Kasumi-1 (cell line): ENCODE measurements around the gene MFN2.
"Not testable (repeated sequence)": the region's sequence is repeated elsewhere in the genome, so short reads cannot be mapped to it uniquely, and the experiment has no call there.

Experiments
- DNase-seq, 2 experiments: peaks; one replicate each; lab custom pipeline; 2025; lab: John Stamatoyannopoulos, UW

MFN2 gene

GRCh38 chr1:11979851-11980675, at the start of gene MFN2:
Gene MFN2, plus strand, starts transcription at chr1:11980444. Its CDS starts 8,725 bp downstream, at chr1:11989169.
- peak; percentile 95 to 99 for DNase-seq

DNA sequence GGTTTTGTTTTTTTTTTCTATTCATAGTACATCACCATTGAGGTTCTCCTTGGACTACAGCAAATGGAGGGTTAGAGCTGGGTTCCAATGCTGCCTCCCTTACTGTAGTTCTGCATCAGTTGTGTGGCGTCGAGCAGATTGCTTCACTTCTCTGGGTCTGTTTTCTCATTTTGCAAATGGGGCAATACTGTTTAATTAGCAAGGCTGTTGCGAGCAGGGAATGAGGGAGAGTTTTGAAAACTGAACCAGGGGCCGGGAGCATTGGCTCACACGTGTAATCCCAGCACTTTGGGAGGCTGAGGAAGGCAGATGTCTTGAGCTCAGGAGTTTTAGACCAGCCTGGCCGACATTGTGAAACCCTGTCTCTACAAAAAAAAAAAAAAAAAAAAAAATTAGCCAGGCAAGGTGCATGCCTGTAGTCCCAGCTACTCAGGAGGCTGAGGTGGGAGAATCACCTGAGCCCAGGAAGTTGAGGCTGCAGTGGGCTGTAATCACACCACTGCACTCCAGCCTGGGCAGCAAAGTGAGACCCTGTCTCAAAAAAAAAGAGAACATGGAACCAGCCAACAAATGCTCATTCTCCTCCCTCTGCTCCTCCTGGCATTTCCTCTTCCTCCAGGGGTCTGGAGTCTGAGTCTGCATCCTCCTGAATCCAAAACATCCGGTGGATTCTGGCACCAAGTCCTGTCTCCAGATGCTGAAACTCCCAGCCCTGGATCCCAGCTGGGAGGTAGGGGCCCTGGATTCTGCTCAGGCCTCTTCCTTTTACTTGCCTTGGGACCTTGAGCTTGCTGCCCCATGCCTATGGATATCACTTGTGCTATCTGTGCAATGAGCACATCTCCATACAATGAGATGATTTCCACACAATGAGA, 49.4 kb upstream of the MFN2 start:
- DNase-seq: no peak

DNA sequence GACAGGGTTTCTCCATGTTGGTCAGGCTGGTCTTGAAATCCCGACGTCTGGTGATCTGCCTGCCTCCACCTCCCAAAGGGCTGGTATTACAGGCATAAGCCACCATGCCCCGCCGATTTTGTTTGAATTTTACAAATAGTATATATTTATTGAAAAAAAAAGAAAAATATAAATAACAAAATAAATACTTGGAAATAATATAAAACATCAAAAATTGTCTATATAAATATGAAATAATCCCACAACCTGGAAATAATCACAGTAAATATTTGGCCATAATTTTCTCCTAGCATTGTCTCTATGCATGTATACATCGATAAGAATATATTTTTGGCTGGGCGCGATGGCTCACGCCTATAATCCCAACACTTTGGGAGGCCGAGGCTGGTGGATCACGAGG, 48.4 kb upstream of the MFN2 start:
- DNase-seq: no peak

DNA sequence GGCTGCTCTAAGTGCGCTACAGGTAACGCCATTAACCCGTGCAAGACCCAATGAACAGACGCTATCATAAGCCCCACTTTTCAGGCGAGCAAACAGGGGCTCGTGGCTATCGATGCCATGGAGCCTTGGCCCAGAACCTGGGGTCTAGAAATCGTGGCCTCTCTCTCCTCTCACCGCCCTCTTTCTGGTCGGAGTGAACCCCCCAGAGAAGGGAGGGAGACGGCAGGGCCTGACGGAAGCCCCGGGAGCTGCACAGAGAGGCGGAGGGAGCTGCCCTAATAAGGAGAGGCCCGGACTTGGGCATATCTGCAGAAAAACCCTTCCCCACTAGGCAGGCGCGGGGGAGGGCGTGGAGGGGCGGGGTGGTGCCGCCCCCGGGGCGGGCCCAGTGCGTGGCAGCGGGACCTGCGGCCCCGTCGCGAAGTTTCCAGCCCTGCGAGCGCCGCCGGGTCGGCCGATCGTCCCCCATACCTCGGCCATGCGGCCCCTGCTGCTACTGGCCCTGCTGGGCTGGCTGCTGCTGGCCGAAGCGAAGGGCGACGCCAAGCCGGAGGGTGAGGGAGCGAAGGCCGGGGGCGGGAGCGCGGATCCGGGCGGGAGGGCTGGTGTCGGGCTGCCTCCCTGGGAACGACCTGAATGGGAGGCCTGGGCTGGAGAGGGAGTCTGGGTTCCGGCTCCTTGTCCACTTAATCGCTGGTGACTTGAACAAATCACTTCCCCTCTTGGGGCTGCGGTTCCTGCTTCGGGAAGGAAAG, 45.8 kb upstream of the MFN2 start, which contains the start of gene PLOD1:
Gene PLOD1 (plus strand): TSS at position 416 of the 755 bp plus-strand sequence. CDS start 63 bp downstream, at position 479.
- DNase-seq: peak; percentile 94

- DNase-seq: no peak
These were observed 45.2 kb upstream of the MFN2 start for GRCh38 chr1:11935057-11935412.

- DNase-seq: not testable (repeated sequence)
These were observed 44.5 kb upstream of the MFN2 start for GRCh38 chr1:11935733-11936132.

- no peak for DNase-seq
These were observed 41.3 kb upstream of the MFN2 start for GRCh38 chr1:11938722-11939526.

GRCh38 chr1:11939794-11940193, 40.5 kb upstream of the MFN2 start:
- DNase-seq: not testable (repeated sequence)

DNA sequence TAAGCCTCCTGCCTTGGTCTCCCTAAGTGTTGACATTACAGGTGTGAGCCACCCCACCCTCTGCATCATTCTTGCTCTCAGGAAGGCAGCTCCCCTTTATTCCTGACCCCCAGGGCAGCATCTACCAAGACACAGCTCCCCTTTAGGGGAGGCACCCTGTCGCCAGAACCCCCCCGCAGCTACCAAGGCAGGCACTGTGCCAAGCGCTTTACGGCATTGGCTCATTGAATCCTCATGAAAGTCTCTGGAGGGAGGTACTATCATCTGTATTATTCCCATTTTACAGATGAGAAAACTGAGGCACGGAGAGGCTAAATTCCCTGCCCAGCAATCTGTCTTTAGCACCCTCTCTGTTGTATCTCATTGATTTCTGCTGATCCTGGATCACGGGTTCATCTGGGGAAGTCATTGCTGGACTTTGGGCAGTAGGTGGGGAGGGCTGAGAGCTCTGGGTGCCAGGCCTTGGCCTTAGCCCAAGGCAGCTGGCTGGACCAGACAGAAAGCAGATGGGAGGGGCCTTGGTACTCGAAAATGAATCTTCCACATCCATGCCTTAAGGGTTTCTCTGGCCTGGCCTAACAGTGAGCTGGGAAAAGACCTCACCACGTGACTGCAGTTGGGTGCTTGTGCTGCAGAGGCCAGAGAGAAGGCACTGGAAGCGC, 39.9 kb upstream of the MFN2 start:
- DNase-seq: no peak

- DNase-seq: no peak
These were observed 38.0 kb upstream of the MFN2 start for GRCh38 chr1:11942280-11942679.

- DNase-seq: no peak
These were observed 36.6 kb upstream of the MFN2 start for GRCh38 chr1:11943619-11944018.

DNA sequence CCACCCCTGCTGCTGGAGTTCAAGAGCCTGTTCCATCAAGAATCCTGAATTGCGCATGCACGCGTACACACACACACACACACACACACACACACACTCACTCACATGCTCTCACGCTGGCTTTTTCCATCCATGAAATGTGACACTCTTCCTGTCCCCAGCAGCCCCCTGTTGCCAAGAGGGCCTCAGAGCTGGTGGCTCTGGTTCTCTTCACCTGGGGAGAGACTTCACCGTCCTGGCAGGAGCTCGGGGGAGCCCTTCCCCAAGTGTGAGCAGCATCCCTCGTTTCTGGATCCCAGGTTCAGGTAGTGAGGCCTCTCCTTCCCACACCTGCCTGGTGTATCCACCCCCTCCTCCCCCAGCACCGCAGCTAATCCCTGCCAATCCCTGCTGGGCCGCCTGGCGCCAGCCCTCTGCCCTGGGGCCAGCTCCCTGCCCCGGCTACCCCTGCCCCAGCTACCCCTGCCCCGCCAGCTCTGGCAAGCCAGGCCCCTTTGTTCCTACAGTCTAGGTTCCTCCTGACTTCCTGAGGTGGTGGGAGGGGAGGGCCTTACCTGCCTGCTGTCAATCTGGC, 35.8 kb upstream of the MFN2 start:
- peak; percentile 33 to 58 for DNase-seq

GRCh38 chr1:11946647-11947046, 33.6 kb upstream of the MFN2 start:
- no peak for DNase-seq

- no peak for DNase-seq
These were observed 31.3 kb upstream of the MFN2 start for GRCh38 chr1:11948822-11949458.

GRCh38 chr1:11951901-11952300, 28.3 kb upstream of the MFN2 start:
- DNase-seq: no peak

DNA sequence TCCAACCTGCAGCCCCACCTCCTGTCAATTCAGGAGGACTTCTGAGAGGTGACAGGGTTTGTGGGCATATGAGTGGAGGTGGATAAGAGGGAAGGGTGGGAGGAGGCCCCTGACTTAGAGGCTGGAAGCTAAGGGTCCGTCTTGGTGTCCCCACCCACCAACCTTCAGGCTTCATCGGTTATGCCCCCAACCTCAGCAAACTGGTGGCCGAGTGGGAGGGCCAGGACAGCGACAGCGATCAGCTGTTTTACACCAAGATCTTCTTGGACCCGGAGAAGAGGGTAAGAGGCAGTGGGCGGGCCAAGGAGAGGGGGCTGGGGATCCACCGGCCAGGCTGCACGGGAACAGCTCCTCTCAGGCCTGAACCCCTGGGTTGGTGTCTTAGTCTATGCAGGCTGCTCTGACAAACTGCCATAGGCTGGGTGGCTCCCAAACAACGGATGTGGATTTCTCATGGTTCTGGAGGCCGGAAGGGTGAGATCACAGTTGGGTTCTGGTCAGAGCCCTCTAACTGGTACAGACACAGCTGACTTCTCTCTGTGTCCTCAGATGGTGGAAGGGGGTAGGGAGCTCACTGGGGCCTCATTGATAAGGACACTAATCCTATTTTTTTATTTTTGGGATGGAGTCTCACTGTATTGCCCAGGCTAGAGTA, 27.7 kb upstream of the MFN2 start:
- no peak for DNase-seq

GRCh38 chr1:11955221-11955620, 25.0 kb upstream of the MFN2 start:
- no peak for DNase-seq

GRCh38 chr1:11957398-11957797, 22.8 kb upstream of the MFN2 start:
- DNase-seq: no peak

DNA sequence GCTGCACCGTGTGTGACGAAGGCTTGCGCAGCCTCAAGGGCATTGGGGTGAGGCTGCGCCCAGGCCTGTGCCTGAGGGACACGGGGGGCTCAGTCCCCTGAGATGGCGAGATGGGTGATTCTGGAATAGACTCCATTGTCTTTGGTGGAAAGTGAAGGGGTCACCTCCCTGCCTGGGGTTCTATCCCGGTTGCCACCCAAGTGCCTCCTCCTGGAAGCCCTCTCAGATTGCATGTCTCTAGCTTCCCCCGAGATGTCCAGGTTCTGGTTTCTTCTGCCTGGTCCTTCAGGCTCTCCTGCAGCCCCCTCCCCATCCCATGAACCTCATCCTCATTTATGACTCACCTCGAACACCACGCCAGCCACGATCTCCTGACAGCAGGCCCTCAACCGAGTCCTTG, 22.3 kb upstream of the MFN2 start:
- no peak for DNase-seq
